ENCODE measurements around the gene KRT86. TPM values are rescaled to one million over a fixed set of nuclear protein-coding genes. Genes with fewer than 3 reads are reported as not detected.

The KRT86 gene
- total and polyA plus RNA-seq, 2 experiments from 2014 or later, result 0.16 TPM; not detected in 1

- Histone ChIP-seq H3K4me2 (no peak within 1 kb of the TSS), H3K9me2 (ENCODE audit: insufficient read depth) (no peaks in the 10 kb centered on the region), H3K79me2 (replicated peaks; ENCODE audit: insufficient read depth) (no peaks in the 10 kb centered on the region), H3K4me3 (no peak within 1 kb of the TSS), H3K36me3 (ENCODE audit: insufficient read depth) (no peaks in the 10 kb centered on the region), H3F3A (replicated peaks; ENCODE audit: low read depth) (no peaks in the 10 kb centered on the region), H3K4me1 (ENCODE audit: insufficient read depth) (no peaks in the 10 kb centered on the region), H3K27me3 (ENCODE audit: insufficient read depth) (no peaks in the 10 kb centered on the region), H2AFZ (peak within 1 kb of the TSS; percentile 89), H4K20me1 (replicated peaks; ENCODE audit: insufficient read depth) (no peaks in the 10 kb centered on the region), H3K27ac (ENCODE audit: low read depth) (no peak within 1 kb of the TSS)
- Mint-ChIP-seq H3K9me3 (no peaks in the 10 kb centered on the region), H3K4me3 (no peak within 1 kb of the TSS), H3K27me3 (ENCODE audit: insufficient read depth, low read depth, poor library complexity) (peaks cover 2% of the 10 kb centered on the region), H3K27ac (peak within 1 kb of the TSS; percentile 26; the same call in 1 of the 2 replicates), H3K36me3 (ENCODE audit: low read depth) (no peaks in the 10 kb centered on the region), H3K4me1 (peaks cover 7% of the 10 kb centered on the region; the same call in 2 of the 3 replicates)
- DNase-seq (ENCODE audit: low spot score), result peak; percentile 37
- peak; percentile 55 for ATAC-seq
- TF ChIP-seq CTCF (conservative IDR thresholded peaks at IDR 0.05; ENCODE audit: low read depth in 2 of 2) (0 out of 4 replicates have a peak, but pooled peaks of 1 of the 2 experiments have one; percentile 2), CREB1 (CRISPR knock-in tag; IDR thresholded peaks at IDR 0.05; ENCODE audit: low read depth) (no peak)
Observed at GRCh38 chr12:52291267-52291935, 17.0 kb downstream of the KRT86 start, which contains the start of gene KRT81. TSS of gene KRT81 (minus strand) at chr12:52291534. CDS start at chr12:52291465, 69 bp downstream.

- no peaks in the 10 kb centered on the region for H3K36me3 Mint-ChIP-seq (ENCODE audit: low read depth)
- H2AFZ ChIP-seq, result no peak overlapping the region
- H3K27ac ChIP-seq (ENCODE audit: low read depth), result no peak overlapping the region
- peaks cover 4% of the 10 kb centered on the region; the same call in 1 of the 3 replicates for H3K4me1 Mint-ChIP-seq
- H3K4me2 ChIP-seq, result no peak overlapping the region
- ATAC-seq (no peak), DNase-seq (ENCODE audit: low spot score) (no peak)
- no peaks in the 10 kb centered on the region for H3K9me3 Mint-ChIP-seq
- no peak overlapping the region for H3K27ac Mint-ChIP-seq
- no peak overlapping the region for H3K4me3 Mint-ChIP-seq
- no peaks in the 10 kb centered on the region for H3K27me3 ChIP-seq (ENCODE audit: insufficient read depth)
- H3F3A ChIP-seq (replicated peaks; ENCODE audit: low read depth), result no peaks in the 10 kb centered on the region
- no peaks in the 10 kb centered on the region for H3K79me2 ChIP-seq (replicated peaks; ENCODE audit: insufficient read depth)
- H3K4me3 ChIP-seq, result no peak overlapping the region
- H4K20me1 ChIP-seq (replicated peaks; ENCODE audit: insufficient read depth), result no peaks in the 10 kb centered on the region
- H3K27me3 Mint-ChIP-seq (ENCODE audit: insufficient read depth, low read depth, poor library complexity), result peaks cover 4% of the 10 kb centered on the region
- H3K4me1 ChIP-seq (ENCODE audit: insufficient read depth), result no peaks in the 10 kb centered on the region
- H3K36me3 ChIP-seq (ENCODE audit: insufficient read depth), result no peaks in the 10 kb centered on the region
- H3K9me2 ChIP-seq (ENCODE audit: insufficient read depth), result no peaks in the 10 kb centered on the region
- TF ChIP-seq ZNF331 (CRISPR knock-in tag; IDR thresholded peaks at IDR 0.05; ENCODE audit: low read depth), result no peak
- TF ChIP-seq ETS1 (IDR thresholded peaks at IDR 0.05), result no peak
- TF ChIP-seq NANOG (IDR thresholded peaks at IDR 0.05; ENCODE audit: borderline replicate concordance), result no peak
- no peak for TF ChIP-seq POLR2AphosphoS5 (IDR thresholded peaks at IDR 0.05; ENCODE audit: low read depth)
- TF ChIP-seq CTCF (conservative IDR thresholded peaks at IDR 0.05; ENCODE audit: low read depth in 2 of 2), result no peak
- TF ChIP-seq STAT1 (IDR thresholded peaks at IDR 0.05; ENCODE audit: unreplicated experiment), result no peak
- TF ChIP-seq REST (IDR thresholded peaks at IDR 0.05; ENCODE audit: unreplicated experiment), result no peak
- TF ChIP-seq EZH2 (IDR thresholded peaks at IDR 0.05; ENCODE audit: low read depth, unreplicated experiment), result no peak
- TF ChIP-seq EZH2phosphoT487 (IDR thresholded peaks at IDR 0.05; ENCODE audit: unreplicated experiment), result no peak
- no peak for TF ChIP-seq JUNB (IDR thresholded peaks at IDR 0.05; ENCODE audit: unreplicated experiment)
- no peak for TF ChIP-seq ZNF114 (CRISPR knock-in tag; IDR thresholded peaks at IDR 0.05)
Observed at GRCh38 chr12:52293926-52294325, 19.5 kb downstream of the KRT86 start.
